GM21529 (cell line): ENCODE data around the gene ANKRD53.

Experiments used
- ATAC-seq: cut with Tn5 transposase; IDR thresholded peaks from one replicate; pipeline ENCODE4 v1.9.1; 2021; ENCODE audit not compliant: unreplicated experiment

ANKRD53 gene

GRCh38 chr2:70942396-70943204 lies 35.8 kb upstream of the ANKRD53 start:
- no peak for ATAC-seq

- no peak for ATAC-seq
Observed at GRCh38 chr2:70943205-70943871, 35.1 kb upstream of the ANKRD53 start.

- ATAC-seq: no peak
Observed at GRCh38 chr2:70944111-70944690, 34.2 kb upstream of the ANKRD53 start.

GRCh38 chr2:70946832-70947442 lies 31.5 kb upstream of the ANKRD53 start:
- no peak for ATAC-seq

- no peak for ATAC-seq
Observed at GRCh38 chr2:70947556-70948184, 30.8 kb upstream of the ANKRD53 start.

GRCh38 chr2:70948337-70949003 lies 30.0 kb upstream of the ANKRD53 start:
- ATAC-seq: no peak

- ATAC-seq: no peak
Observed at GRCh38 chr2:70949086-70949485, 29.3 kb upstream of the ANKRD53 start.

GRCh38 chr2:70954886-70955285 lies 23.5 kb upstream of the ANKRD53 start:
- ATAC-seq: no peak

GRCh38 chr2:70956141-70956540 lies 22.3 kb upstream of the ANKRD53 start:
- ATAC-seq: no peak

- no peak for ATAC-seq
Observed at GRCh38 chr2:70957798-70958197, 20.6 kb upstream of the ANKRD53 start.

- ATAC-seq: no peak
Observed at GRCh38 chr2:70958759-70959158, 19.7 kb upstream of the ANKRD53 start.

- no peak for ATAC-seq
Observed at GRCh38 chr2:70959271-70959761, 19.1 kb upstream of the ANKRD53 start.

- no peak for ATAC-seq
Observed at GRCh38 chr2:70959851-70960832, 18.3 kb upstream of the ANKRD53 start.

GRCh38 chr2:70960833-70961647 lies 17.4 kb upstream of the ANKRD53 start:
- ATAC-seq: no peak

GRCh38 chr2:70961648-70961994 lies 16.8 kb upstream of the ANKRD53 start:
- no peak for ATAC-seq

GRCh38 chr2:70962211-70962884 lies 16.1 kb upstream of the ANKRD53 start:
- no peak for ATAC-seq

GRCh38 chr2:70962885-70963878 lies 15.2 kb upstream of the ANKRD53 start:
- ATAC-seq: no peak
